ENCODE measurements around the gene GTF3C2. TPM values are rescaled to one million over a fixed set of nuclear protein-coding genes. Genes with fewer than 3 reads are reported as not detected.

The GTF3C2 gene
- total RNA-seq, 5 donors from 2014 or later (not counting 1 experiment from before 2014, with no cell fraction given): 69.8 to 89.9 (median 82.1) TPM

Other genes with a start within 250 kb of the GTF3C2 start
- 1 to 10 TPM in 1 of 5 donors, under 1 TPM in 3, not detected in 1; 0.21 to 1.1 (median 0.34) TPM for gene CGREF1, start 237.6 kb downstream of the GTF3C2 start, total RNA-seq
- gene ABHD1, start 232.9 kb downstream of the GTF3C2 start, total RNA-seq: 1 to 10 TPM in 3 of 5 donors, under 1 TPM in 2; 0.66 to 1.4 (median 1.2) TPM
- gene PREB, start 222.1 kb downstream of the GTF3C2 start, total RNA-seq: 10 to 100 TPM; 23.3 to 62.2 (median 59.9) TPM
- gene PRR30, start 217.4 kb downstream of the GTF3C2 start, total RNA-seq: not detected
- gene TCF23, start 207.8 kb downstream of the GTF3C2 start, total RNA-seq: not detected
- 100 to 1,000 TPM in 2 of 5 donors, 10 to 100 TPM in 3; 78.9 to 106 (median 96.0) TPM for gene ATRAID, start 144.7 kb downstream of the GTF3C2 start, total RNA-seq
- 100 to 1,000 TPM in 2 of 5 donors, 10 to 100 TPM in 3; 37.5 to 214 (median 43.0) TPM for gene SLC5A6, start 144.5 kb downstream of the GTF3C2 start, total RNA-seq
- gene CAD, start 139.4 kb downstream of the GTF3C2 start, total RNA-seq: 10 to 100 TPM; 38.5 to 78.2 (median 65.4) TPM
- gene SLC30A3, start 93.7 kb downstream of the GTF3C2 start, total RNA-seq: under 1 TPM in 2 of 5 donors, not detected in 3; 0.06 to 0.26 TPM
- not detected for gene DNAJC5G, start 81.3 kb downstream of the GTF3C2 start, total RNA-seq
- not detected for gene TRIM54, start 74.3 kb downstream of the GTF3C2 start, total RNA-seq
- 1 to 10 TPM; 1.8 to 7.8 (median 4.2) TPM for gene UCN, start 48.3 kb downstream of the GTF3C2 start, total RNA-seq
- gene MPV17, start 33.7 kb downstream of the GTF3C2 start, total RNA-seq: 10 to 100 TPM; 64.5 to 99.1 (median 93.6) TPM
- gene EIF2B4, start 13.6 kb upstream of the GTF3C2 start, total RNA-seq: 10 to 100 TPM; 35.6 to 50.3 (median 40.5) TPM
- 100 to 1,000 TPM in 3 of 5 donors, 10 to 100 TPM in 2; 77.9 to 130 (median 121) TPM for gene SNX17, start 13.9 kb upstream of the GTF3C2 start, total RNA-seq
- 10 to 100 TPM; 20.6 to 27.0 (median 21.9) TPM for gene ZNF513, start 24.0 kb upstream of the GTF3C2 start, total RNA-seq
- gene PPM1G, start 52.8 kb upstream of the GTF3C2 start, total RNA-seq: 10 to 100 TPM; 40.9 to 65.9 (median 62.4) TPM
- 100 to 1,000 TPM in 4 of 5 donors, 10 to 100 TPM in 1; 99.1 to 187 (median 109) TPM for gene NRBP1, start 71.9 kb upstream of the GTF3C2 start, total RNA-seq
- 10 to 100 TPM; 12.3 to 21.1 (median 19.7) TPM for gene KRTCAP3, start 85.6 kb upstream of the GTF3C2 start, total RNA-seq
- gene IFT172, start 133.0 kb upstream of the GTF3C2 start, total RNA-seq: 10 to 100 TPM; 14.6 to 25.3 (median 17.3) TPM
- gene FNDC4, start 138.4 kb upstream of the GTF3C2 start, total RNA-seq: under 1 TPM; 0.13 to 0.98 (median 0.50) TPM
- gene GCKR, start 140.1 kb upstream of the GTF3C2 start, total RNA-seq: under 1 TPM in 2 of 5 donors, not detected in 3; 0.23 to 0.28 TPM
- 10 to 100 TPM; 38.9 to 52.1 (median 49.7) TPM for gene ZNF512, start 226.3 kb upstream of the GTF3C2 start, total RNA-seq